Measurements from ENCODE around the gene EMP2. TPM values are rescaled to one million over a fixed set of nuclear protein-coding genes. Genes with fewer than 3 reads are reported as not detected.

The EMP2 gene
- total and polyA plus RNA-seq, 8 donors, result 10.7 to 60.9 (median 38.8) TPM

DNA sequence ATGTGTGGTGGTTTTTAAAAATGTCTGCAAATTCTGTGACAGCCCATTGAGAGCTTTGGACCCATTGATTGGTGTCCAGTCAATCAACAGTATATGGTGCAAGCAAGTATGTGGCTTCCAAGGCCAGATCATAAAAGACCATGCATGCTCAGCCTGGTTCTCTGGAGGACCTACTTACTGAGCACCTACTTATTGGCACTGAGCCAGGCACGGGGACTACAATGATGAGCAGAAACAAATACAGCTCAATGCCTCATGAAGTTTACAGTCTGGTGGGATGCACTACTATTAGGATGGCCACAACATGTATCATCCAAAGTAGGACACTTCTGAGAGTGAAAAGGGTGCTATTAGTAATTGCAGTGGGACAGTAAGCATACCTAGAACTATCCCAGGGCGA lies 7.2 kb upstream of the EMP2 start:
- Histone ChIP-seq H3K4me3 (no peak overlapping the region), H3K36me3 (no peaks in the 10 kb centered on the region), H3K4me1 (no peaks in the 10 kb centered on the region), H3K27me3 (peaks cover 0 to 24% (median 0%) of the 10 kb centered on the region in 3 donors), H3K9me3 (no peaks in the 10 kb centered on the region), H3K27ac (no peak overlapping the region)
- TF ChIP-seq POLR2A (IDR thresholded peaks at IDR 0.05) (no peak), EP300 (IDR thresholded peaks at IDR 0.05) (no peak), POLR2AphosphoS5 (IDR thresholded peaks at IDR 0.05) (no peak)
- TF ChIP-seq, protein P1, sequence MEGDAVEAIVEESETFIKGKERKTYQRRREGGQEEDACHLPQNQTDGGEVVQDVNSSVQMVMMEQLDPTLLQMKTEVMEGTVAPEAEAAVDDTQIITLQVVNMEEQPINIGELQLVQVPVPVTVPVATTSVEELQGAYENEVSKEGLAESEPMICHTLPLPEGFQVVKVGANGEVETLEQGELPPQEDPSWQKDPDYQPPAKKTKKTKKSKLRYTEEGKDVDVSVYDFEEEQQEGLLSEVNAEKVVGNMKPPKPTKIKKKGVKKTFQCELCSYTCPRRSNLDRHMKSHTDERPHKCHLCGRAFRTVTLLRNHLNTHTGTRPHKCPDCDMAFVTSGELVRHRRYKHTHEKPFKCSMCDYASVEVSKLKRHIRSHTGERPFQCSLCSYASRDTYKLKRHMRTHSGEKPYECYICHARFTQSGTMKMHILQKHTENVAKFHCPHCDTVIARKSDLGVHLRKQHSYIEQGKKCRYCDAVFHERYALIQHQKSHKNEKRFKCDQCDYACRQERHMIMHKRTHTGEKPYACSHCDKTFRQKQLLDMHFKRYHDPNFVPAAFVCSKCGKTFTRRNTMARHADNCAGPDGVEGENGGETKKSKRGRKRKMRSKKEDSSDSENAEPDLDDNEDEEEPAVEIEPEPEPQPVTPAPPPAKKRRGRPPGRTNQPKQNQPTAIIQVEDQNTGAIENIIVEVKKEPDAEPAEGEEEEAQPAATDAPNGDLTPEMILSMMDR (IDR thresholded peaks at IDR 0.05), result no peak
- 66 to 71% (median 68%) methylated on average over 2 of the region's 2 CpGs for WGBS, 5 donors
- DNase-seq, result no peak
- intact Hi-C loops (cut with DNase I; ENCODE audit: low total_unique reads), result no loop called here

GRCh38 chr16:10584981-10585438 lies 4.6 kb upstream of the EMP2 start:
- DNase-seq, result no peak
- TF ChIP-seq EP300 (IDR thresholded peaks at IDR 0.05) (no peak), POLR2A (IDR thresholded peaks at IDR 0.05) (no peak), POLR2AphosphoS5 (IDR thresholded peaks at IDR 0.05) (no peak)
- TF ChIP-seq, protein P1 (IDR thresholded peaks at IDR 0.05), result no peak
- intact Hi-C loops (cut with DNase I; ENCODE audit: low total_unique reads), result no loop called here
- Histone ChIP-seq H3K4me3 (no peak overlapping the region), H3K9me3 (no peaks in the 10 kb centered on the region), H3K36me3 (no peaks in the 10 kb centered on the region), H3K27me3 (peaks cover 0 to 37% (median 0%) of the 10 kb centered on the region in 3 donors), H3K27ac (no peak overlapping the region), H3K4me1 (peaks cover 4 to 15% (median 14%) of the 10 kb centered on the region in 4 donors)
- 62 to 70% (median 65%) methylated on average over 5 of the region's 5 CpGs for WGBS, 5 donors

DNA sequence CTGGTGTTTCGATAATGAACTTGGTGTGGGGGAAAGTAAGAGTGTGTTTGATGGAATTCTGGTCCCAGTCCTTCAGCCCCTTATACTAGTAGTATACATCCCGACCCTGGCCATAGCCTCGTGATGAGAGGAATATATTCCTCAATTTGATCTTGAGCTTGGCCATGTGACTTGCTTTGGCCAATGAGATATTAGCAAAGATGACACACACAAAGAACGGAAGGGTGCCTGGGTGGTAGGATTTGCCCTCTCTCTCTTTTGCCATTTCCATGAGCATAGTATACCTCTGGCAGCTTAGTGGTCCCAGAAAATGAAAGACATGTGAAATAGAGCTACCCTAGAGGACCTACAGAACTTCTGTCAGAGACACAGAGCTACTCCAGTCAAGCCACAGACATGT lies 2.9 kb upstream of the EMP2 start:
- H3K27me3 ChIP-seq, result peaks cover 0 to 29% (median 0%) of the 10 kb centered on the region in 3 donors
- DNase-seq, result no peak
- no peak overlapping the region for H3K27ac ChIP-seq
- no peaks in the 10 kb centered on the region for H3K9me3 ChIP-seq
- H3K36me3 ChIP-seq, result no peaks in the 10 kb centered on the region
- no peak for TF ChIP-seq POLR2A (IDR thresholded peaks at IDR 0.05)
- intact Hi-C loops (cut with DNase I; ENCODE audit: low total_unique reads), result no loop called here
- 85 to 93% (median 89%) methylated on average over 4 of the region's 4 CpGs for WGBS, 5 donors
- H3K4me3 ChIP-seq, result no peak overlapping the region
- H3K4me1 ChIP-seq, result peaks cover 19 to 33% (median 30%) of the 10 kb centered on the region in 4 donors

DNA sequence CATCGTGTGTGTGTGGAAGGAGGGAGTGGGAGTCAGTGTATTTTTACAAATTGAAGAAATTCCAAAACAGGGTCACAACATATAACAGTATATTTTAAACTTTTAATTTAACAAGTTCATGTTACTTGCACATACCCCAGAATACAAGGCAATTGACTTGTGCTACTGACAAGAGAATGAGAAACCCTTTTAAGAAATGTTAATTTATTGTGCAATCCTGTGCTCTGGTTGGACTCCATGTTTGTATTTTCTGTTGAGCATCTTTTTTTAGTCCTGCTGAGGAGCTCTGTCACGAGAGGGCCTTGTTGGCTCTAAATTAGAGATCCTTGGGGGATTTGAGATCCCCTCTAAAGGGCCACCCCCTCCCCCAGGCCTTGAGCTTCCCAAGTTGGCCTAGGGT lies 1.1 kb upstream of the EMP2 start:
- intact Hi-C loops (cut with DNase I; ENCODE audit: low total_unique reads), result no loop called here
- no peak for TF ChIP-seq POLR2A (IDR thresholded peaks at IDR 0.05)
- TF ChIP-seq, protein P1 (IDR thresholded peaks at IDR 0.05), result no peak
- no peak for TF ChIP-seq EP300 (IDR thresholded peaks at IDR 0.05)
- TF ChIP-seq POLR2AphosphoS5 (IDR thresholded peaks at IDR 0.05), result no peak
- WGBS, 5 donors, result 47 to 68% (median 57%) methylated on average over 2 of the region's 2 CpGs
- Histone ChIP-seq H3K9me3 (no peaks in the 10 kb centered on the region), H3K36me3 (no peaks in the 10 kb centered on the region), H3K27me3 (peaks cover 0 to 21% (median 0%) of the 10 kb centered on the region in 3 donors), H3K4me1 (peaks cover 37 to 50% (median 47%) of the 10 kb centered on the region in 4 donors), H3K4me3 (no peak overlapping the region), H3K27ac (peak overlapping the region; percentile 93 to 97 (median 95))
- DNase-seq, result no peak

- Histone ChIP-seq H3K4me3 (peak overlapping the region; percentile 79 to 90 (median 88)), H3K9me3 (no peaks in the 10 kb centered on the region), H3K27ac (peak overlapping the region; percentile 93 to 97 (median 95)), H3K27me3 (peaks cover 0 to 21% (median 0%) of the 10 kb centered on the region in 3 donors), H3K36me3 (no peaks in the 10 kb centered on the region), H3K4me1 (peaks cover 37 to 57% (median 52%) of the 10 kb centered on the region in 4 donors)
- no peak for DNase-seq
- intact Hi-C loops (cut with DNase I; ENCODE audit: low total_unique reads), result no loop called here
- 14 to 25% (median 21%) methylated on average over 7 of the region's 7 CpGs for WGBS, 5 donors
- TF ChIP-seq, protein P1 (IDR thresholded peaks at IDR 0.05), result no peak
- TF ChIP-seq POLR2AphosphoS5 (IDR thresholded peaks at IDR 0.05), result no peak
- TF ChIP-seq EP300 (IDR thresholded peaks at IDR 0.05), result no peak
- no peak for TF ChIP-seq POLR2A (IDR thresholded peaks at IDR 0.05)
Measured at GRCh38 chr16:10580883-10581247, 467 bp upstream of the EMP2 start.
